IPS-20b (cell line): ENCODE data around the gene DNAJB5.
A peak's percentile ranks its signal among the peaks of the same experiment; 100 is the strongest.
"Not testable (repeated sequence)": the region's sequence is repeated elsewhere in the genome, so short reads cannot be mapped to it uniquely, and the experiment has no call there.

Source experiments
- H3K27ac ChIP-seq: one replicate; pipeline ENCODE4 v1.5.1; 2013; ENCODE audit warnings: low read length
- H3K27me3 ChIP-seq: 2 replicates; pipeline ENCODE4 v1.6.1; 2013; ENCODE audit warnings: mild to moderate bottlenecking, low read length, inconsistent platforms; ENCODE audit not compliant: insufficient read depth
- H3K36me3 ChIP-seq: 2 replicates; pipeline ENCODE4 v1.6.1; 2013; ENCODE audit warnings: low read depth, mild to moderate bottlenecking, inconsistent platforms, low read length, moderate library complexity; ENCODE audit not compliant: insufficient read depth
- H3K4me1 ChIP-seq: 2 replicates; pipeline ENCODE4 v1.6.1; 2013; ENCODE audit warnings: mild to moderate bottlenecking, control low read depth, inconsistent platforms, low read length, moderate library complexity; ENCODE audit not compliant: insufficient read depth
- H3K4me3 ChIP-seq: 2 replicates; pipeline ENCODE4 v1.5.1; 2013; ENCODE audit warnings: mild to moderate bottlenecking, low read length, inconsistent platforms
- H3K9ac ChIP-seq: 2 replicates; pipeline ENCODE4 v1.6.1; 2013; ENCODE audit warnings: low read depth, mild to moderate bottlenecking, inconsistent platforms, low read length, moderate library complexity
- H3K9me3 ChIP-seq: 2 replicates; pipeline ENCODE4 v1.6.1; 2013; ENCODE audit warnings: mild to moderate bottlenecking, low read depth, low read length, inconsistent platforms; ENCODE audit not compliant: insufficient read depth

The DNAJB5 gene

DNA sequence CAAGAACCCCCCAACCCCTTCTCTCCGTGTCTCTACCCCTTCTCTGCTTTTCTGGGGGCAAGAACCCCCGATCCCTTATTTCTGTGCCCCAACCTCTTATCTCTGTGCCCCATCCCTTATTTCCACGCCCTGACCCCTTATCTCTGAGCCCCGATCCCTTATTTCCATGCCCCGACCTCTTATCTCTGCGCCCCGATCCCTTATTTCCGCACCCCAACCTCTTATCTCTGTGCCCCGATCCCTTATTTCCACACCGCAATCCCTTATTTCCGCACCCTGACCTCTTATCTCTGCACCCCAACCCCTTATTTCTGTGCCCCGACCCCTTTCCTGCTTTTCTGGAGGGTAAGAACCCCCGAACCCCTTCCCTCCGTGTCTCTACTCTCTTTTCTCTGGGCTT is 14.8 kb downstream of the DNAJB5 start:
- not testable (repeated sequence) for H3K4me1 ChIP-seq, H3K36me3 ChIP-seq, H3K9me3 ChIP-seq, H3K27ac ChIP-seq, H3K9ac ChIP-seq, H3K4me3 ChIP-seq, H3K27me3 ChIP-seq

DNA sequence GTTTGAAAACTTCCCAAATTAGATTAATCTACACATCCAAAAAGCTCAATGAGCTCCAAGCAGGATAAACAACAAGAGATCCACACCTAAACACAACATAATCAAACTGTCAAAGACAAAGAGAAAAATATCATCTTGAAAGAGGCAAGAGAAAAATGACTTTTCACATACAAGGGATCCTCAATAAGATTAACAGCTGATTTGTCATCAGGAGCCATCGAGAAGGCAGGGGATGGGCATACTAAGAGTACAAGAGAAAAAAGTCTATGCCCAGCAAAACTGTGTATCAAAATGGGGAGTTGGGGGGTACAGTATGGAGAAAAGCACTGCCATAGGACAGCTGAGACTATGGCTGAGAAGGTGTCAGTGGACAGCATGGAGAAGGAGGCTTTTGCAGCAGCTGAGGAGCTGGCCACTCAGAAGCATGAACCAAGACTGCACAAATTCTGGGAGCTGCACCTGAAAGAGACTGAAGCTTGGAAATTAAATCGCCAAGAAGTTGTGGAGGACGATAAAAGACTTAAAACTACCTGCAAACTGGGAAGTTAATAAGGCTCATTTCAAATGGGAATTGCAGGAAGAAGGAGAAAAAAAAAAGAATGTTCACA is 20.9 kb downstream of the DNAJB5 start:
- no peak overlapping the region for H3K9ac ChIP-seq
- peaks cover 17% of the 10 kb centered on the region for H3K9me3 ChIP-seq
- H3K36me3 ChIP-seq: no peaks in the 10 kb centered on the region
- no peak overlapping the region for H3K27ac ChIP-seq
- no peaks in the 10 kb centered on the region for H3K27me3 ChIP-seq
- no peak overlapping the region for H3K4me3 ChIP-seq
- H3K4me1 ChIP-seq: no peaks in the 10 kb centered on the region

DNA sequence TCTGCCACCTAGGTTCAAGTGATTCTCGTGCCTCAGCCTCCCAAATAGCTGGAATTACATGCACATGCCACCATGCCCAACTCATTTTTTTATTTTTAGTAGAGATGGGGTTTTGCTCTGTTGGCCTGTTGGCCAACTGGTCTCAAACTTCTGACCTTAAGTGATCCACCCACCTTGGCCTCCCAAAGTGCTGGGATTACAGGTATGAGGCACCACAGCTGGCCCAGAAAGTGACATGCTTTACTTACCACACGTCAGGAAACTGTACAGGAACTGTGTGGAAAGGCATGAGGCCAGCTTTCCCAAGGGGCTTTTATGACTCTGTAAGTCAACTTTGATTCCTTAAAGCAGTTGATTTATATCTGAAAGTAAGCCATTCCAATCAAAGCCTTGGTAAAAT is 25.0 kb downstream of the DNAJB5 start:
- no peaks in the 10 kb centered on the region for H3K27me3 ChIP-seq
- H3K9ac ChIP-seq: no peak overlapping the region
- H3K9me3 ChIP-seq: peaks cover 40% of the 10 kb centered on the region
- H3K4me1 ChIP-seq: no peaks in the 10 kb centered on the region
- H3K4me3 ChIP-seq: no peak overlapping the region
- no peaks in the 10 kb centered on the region for H3K36me3 ChIP-seq
- no peak overlapping the region for H3K27ac ChIP-seq

DNA sequence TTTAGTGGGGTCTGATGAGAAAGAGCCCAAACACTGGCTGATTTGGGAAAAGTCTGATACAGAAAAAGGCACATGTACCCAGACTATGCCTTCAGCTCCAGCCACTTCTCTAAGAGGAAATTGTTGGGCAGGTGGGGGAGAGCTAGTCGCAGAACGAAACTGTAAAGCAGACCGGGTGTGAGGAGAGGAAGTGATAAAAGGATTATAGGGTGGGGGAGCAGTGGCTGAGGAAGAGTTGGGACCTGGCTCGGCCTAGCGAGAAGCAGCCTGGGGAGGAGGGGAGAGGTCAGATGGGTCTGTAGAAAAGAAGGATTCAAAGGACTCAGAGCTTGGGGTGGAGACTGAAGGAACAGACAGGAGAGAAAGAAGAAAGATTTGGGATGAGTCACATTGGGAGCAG is 33.9 kb downstream of the DNAJB5 start:
- H3K36me3 ChIP-seq, H3K9ac ChIP-seq, H3K4me3 ChIP-seq, H3K27me3 ChIP-seq, H3K27ac ChIP-seq, H3K9me3 ChIP-seq: not testable (repeated sequence)
- H3K4me1 ChIP-seq: peaks cover 14% of the 10 kb centered on the region; the same call in 1 of the 2 replicates

DNA sequence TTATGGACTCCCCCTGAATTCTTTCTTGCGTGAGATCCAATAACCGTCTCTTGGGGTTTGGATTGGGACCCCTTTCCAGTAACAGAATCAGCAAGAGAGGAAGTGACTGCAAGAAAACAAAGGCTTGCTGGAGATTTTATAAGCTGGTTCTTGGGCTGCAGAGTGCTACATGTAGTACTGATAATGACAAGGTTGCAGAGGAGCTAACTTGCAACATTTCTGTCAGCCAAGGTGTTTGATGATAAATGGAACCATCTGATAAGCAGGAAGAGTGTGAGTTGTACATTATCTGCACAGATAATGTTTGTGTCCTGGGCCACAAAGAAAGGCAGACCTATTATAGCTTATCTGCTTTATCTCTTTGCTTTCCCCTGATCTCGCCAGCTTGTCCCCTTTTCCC is 37.1 kb downstream of the DNAJB5 start:
- no peak overlapping the region for H3K4me3 ChIP-seq
- peaks cover 14% of the 10 kb centered on the region; the same call in 1 of the 2 replicates for H3K4me1 ChIP-seq
- H3K27me3 ChIP-seq: no peaks in the 10 kb centered on the region
- H3K9me3 ChIP-seq: peaks cover 20% of the 10 kb centered on the region
- H3K36me3 ChIP-seq: peaks cover 9% of the 10 kb centered on the region; the same call in 1 of the 2 replicates
- H3K27ac ChIP-seq: peak overlapping the region; percentile 27
- peak overlapping the region; percentile 19; the same call in 1 of the 2 replicates for H3K9ac ChIP-seq

DNA sequence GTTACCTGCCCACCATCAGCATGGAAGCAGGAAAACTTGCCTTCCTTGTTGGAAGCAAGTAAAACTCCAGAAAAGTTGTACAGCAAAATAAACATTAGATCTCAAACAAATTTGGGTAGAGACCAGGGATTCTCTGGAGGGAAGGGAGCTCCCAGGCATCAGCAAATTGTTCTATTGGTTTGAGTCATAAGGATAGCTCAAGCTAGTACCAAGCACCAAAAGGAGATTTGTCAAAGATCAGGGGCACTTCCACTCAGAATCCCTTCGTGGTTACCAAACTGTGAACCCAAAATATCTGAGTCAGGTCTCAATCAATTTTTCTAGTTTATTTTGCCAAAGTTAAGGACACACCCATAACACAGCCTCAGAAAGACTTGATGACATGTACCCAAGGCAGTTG is 37.8 kb downstream of the DNAJB5 start:
- no peak overlapping the region for H3K4me3 ChIP-seq
- peaks cover 9% of the 10 kb centered on the region; the same call in 1 of the 2 replicates for H3K36me3 ChIP-seq
- no peaks in the 10 kb centered on the region for H3K27me3 ChIP-seq
- peak overlapping the region; percentile 27 for H3K27ac ChIP-seq
- peaks cover 14% of the 10 kb centered on the region; the same call in 1 of the 2 replicates for H3K4me1 ChIP-seq
- no peak overlapping the region for H3K9ac ChIP-seq
- peaks cover 20% of the 10 kb centered on the region for H3K9me3 ChIP-seq

DNA sequence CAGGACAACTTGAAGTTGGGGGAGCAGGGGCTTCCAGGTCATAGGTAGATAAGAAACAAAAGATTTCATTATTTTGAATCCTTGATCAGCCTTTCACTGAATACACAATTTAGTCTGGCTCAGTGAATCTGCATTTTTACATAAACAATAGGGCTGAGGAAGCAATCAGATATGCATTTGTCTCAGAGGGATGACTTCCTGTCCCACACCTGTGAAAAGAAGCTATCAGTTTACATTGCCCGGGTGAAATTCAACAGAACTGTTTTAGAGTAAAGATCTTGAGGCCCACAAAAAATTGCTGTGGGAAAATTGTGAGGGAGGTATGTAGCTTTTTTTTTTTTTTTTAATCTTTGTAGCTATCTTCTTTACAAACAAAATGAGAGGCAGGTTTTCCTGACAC is 38.3 kb downstream of the DNAJB5 start:
- H3K4me1 ChIP-seq: peaks cover 14% of the 10 kb centered on the region; the same call in 1 of the 2 replicates
- no peak overlapping the region for H3K9ac ChIP-seq
- peak overlapping the region; percentile 27 for H3K27ac ChIP-seq
- no peaks in the 10 kb centered on the region for H3K27me3 ChIP-seq
- H3K4me3 ChIP-seq: no peak overlapping the region
- H3K36me3 ChIP-seq: peaks cover 9% of the 10 kb centered on the region; the same call in 1 of the 2 replicates
- peaks cover 20% of the 10 kb centered on the region for H3K9me3 ChIP-seq

DNA sequence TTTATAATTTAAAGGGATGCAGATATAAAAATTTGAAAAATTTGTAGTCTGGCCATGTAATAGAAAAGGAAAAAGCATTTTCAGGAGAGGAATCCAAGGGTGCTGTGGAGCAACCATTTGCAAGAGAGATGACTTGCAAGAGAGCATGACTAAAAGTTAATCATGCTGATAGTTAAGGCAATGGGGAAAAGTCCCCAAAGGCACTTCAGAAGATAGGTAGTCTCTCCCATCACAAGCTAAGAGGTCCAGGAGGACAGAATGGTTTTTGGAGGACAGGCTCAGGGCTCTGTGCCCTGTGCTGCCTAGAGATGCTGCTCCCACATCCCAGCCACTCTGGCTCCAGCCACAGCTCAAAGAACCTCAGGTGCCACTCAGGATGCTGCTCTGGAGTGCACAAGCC is 38.8 kb downstream of the DNAJB5 start:
- H3K27ac ChIP-seq: no peak overlapping the region
- H3K9me3 ChIP-seq: peaks cover 20% of the 10 kb centered on the region
- H3K4me1 ChIP-seq: peaks cover 14% of the 10 kb centered on the region; the same call in 1 of the 2 replicates
- H3K36me3 ChIP-seq: peaks cover 9% of the 10 kb centered on the region; the same call in 1 of the 2 replicates
- no peaks in the 10 kb centered on the region for H3K27me3 ChIP-seq
- no peak overlapping the region for H3K4me3 ChIP-seq
- no peak overlapping the region for H3K9ac ChIP-seq

DNA sequence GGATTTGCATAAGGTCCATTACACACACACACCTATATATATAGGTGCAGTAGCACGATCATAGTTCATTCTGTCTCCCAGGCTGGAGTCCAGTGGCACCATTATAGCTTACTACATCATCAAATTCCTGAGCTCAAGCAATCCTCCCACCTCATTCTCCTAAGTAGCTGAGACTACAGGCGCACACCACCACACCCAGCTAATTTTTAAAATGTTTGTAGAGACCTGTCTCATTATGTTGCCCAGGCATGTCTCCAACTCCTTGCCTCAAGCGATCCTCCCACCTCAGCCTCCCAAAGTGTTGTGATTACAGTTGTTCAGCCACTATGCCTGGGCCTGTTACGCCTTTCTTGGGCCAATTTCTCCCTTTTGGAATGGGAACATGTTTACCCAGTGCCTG is 39.7 kb downstream of the DNAJB5 start:
- Histone ChIP-seq H3K27me3 (no peaks in the 10 kb centered on the region), H3K27ac (no peak overlapping the region), H3K9me3 (peaks cover 20% of the 10 kb centered on the region), H3K9ac (no peak overlapping the region), H3K36me3 (peaks cover 9% of the 10 kb centered on the region; the same call in 1 of the 2 replicates), H3K4me3 (no peak overlapping the region), H3K4me1 (peaks cover 14% of the 10 kb centered on the region; the same call in 1 of the 2 replicates)

DNA sequence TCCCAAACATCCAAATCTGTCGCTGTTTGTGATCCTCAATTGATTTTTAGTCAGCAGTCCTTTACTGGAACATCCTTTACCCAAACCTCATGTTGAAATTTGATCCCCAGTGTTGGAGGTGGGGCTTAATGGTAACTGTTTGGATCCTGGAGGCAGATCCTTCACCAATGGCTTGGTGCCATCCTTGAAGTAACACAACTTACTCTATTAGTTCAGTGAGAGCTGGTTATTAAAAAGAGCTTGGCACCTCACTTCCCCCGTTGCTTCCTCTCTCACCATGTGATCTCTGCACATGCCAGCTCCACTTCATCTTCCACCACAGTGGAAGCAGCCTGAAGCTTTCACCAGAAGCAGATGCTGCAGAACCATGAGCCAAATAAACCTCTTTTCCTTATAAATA is 40.3 kb downstream of the DNAJB5 start:
- Histone ChIP-seq H3K9me3 (peaks cover 20% of the 10 kb centered on the region), H3K27me3 (no peaks in the 10 kb centered on the region), H3K4me1 (peaks cover 14% of the 10 kb centered on the region; the same call in 1 of the 2 replicates), H3K36me3 (peaks cover 9% of the 10 kb centered on the region; the same call in 1 of the 2 replicates), H3K27ac (no peak overlapping the region), H3K9ac (no peak overlapping the region), H3K4me3 (no peak overlapping the region)

DNA sequence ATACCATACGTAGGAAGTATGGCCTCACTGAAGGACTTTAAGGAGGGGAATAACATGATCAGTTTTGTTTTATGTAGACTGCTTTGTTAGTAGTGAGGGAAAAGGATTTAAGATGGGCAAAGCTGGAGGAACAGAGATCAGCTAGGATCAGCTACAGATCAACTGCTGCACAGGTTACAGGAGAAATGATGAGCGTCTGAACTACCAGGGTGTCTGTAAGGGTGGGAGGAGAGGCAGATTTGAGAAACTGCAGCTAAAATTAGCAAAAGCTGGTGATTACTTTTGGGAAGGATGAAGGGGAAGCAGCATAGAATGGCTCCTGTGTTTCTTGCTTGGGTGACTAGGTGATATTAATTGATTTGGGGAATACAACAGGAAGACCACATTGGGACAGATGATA is 43.6 kb downstream of the DNAJB5 start:
- no peak overlapping the region for H3K4me3 ChIP-seq
- no peak overlapping the region for H3K9ac ChIP-seq
- H3K27me3 ChIP-seq: no peaks in the 10 kb centered on the region
- no peak overlapping the region for H3K27ac ChIP-seq
- peaks cover 19% of the 10 kb centered on the region for H3K9me3 ChIP-seq
- H3K36me3 ChIP-seq: peaks cover 9% of the 10 kb centered on the region; the same call in 1 of the 2 replicates
- no peaks in the 10 kb centered on the region; the same call in 1 of the 2 replicates for H3K4me1 ChIP-seq

DNA sequence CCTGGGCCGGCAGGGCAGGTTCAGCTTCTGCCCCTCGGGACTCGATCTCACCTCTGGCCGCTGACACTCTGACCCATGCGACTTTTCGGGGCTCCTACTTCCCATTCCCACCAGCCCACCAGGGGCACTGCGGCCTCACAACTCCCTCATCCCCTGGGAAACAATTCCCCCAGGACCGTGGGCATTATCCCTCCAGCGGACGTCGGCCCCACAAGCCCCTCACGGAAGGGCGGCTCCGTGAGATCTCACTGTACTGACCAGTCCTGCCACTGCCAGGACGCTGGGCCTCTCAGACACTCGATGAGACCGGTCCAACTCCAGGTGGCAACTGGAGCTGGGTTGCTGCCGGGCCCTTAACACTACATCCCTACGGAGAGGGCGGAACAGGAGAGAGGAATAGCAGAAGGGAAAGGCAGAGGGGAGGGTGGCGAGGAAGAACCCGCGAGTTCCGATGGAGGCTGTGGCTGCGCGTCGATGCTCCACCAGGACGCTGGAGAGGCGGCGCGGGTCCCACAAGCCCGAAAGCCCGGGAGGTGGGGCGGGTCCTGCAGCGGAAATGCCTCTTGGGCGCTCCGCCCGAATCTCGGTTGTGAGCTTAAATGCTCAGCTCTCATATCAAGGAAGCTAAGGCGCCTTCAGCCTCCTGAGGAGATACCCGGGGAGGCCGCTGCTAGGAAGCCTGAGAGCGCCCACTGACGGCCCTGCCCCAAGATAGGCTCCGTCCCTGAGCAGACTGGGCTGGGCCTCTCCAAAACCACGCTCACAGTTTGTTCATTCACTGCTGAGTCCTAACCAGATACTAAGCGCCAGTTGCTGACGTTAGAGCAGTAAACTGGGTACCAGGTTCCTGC is 46.5 kb downstream of the DNAJB5 start:
- Histone ChIP-seq H3K27me3 (no peaks in the 10 kb centered on the region), H3K9me3 (no peaks in the 10 kb centered on the region), H3K4me3 (no peak overlapping the region), H3K27ac (no peak overlapping the region), H3K36me3 (no peaks in the 10 kb centered on the region), H3K9ac (no peak overlapping the region), H3K4me1 (no peaks in the 10 kb centered on the region)
